Fibroblast of the aortic adventitia (primary cell): ENCODE measurements around the gene SLC27A2. TPM values are rescaled to one million over a fixed set of nuclear protein-coding genes. Genes with fewer than 3 reads are reported as not detected.
"Not testable (repeated sequence)": the region's sequence is repeated elsewhere in the genome, so short reads cannot be mapped to it uniquely, and the experiment has no call there.

Experiments used
- DNase-seq: peaks from one replicate; pipeline ENCODE4 v3.0.0-alpha.2; 2010; ENCODE audit warnings: low read depth
- H3K4me3 ChIP-seq: 2 replicates; pipeline ENCODE4 v1.5.1; 2011; ENCODE audit warnings: low read depth, mild to moderate bottlenecking, control low read depth, low read length, moderate library complexity
- CTCF ChIP-seq: IDR thresholded peaks from 2 replicates; pipeline ENCODE4 v1.5.1; 2011; ENCODE audit warnings: mild to moderate bottlenecking, low read length, control low read depth, inconsistent platforms; ENCODE audit not compliant: insufficient read depth
- total RNA-seq: library from RNA; depleted of rRNA; stranded (reverse); fragments of >200 nt; gene quantifications from 2 replicates; pipeline ENCODE4 v1.2.3, GENCODE V29; 2012; ENCODE audit warnings: low replicate concordance

SLC27A2 gene
- total RNA-seq, 1 donor, result not detected

- H3K4me3 ChIP-seq, result no peak overlapping the region
- DNase-seq, result no peak
- no peak for TF ChIP-seq CTCF
These were observed 1.3 kb downstream of the SLC27A2 start for GRCh38 chr15:50183112-50183794.

- H3K4me3 ChIP-seq, result no peak overlapping the region
- no peak for TF ChIP-seq CTCF
- no peak for DNase-seq
These were observed 3.0 kb downstream of the SLC27A2 start for GRCh38 chr15:50184863-50185504.

GRCh38 chr15:50186090-50186489 is 4.1 kb downstream of the SLC27A2 start:
- TF ChIP-seq CTCF, result no peak
- no peak for DNase-seq

GRCh38 chr15:50186752-50187151 is 4.8 kb downstream of the SLC27A2 start:
- TF ChIP-seq CTCF, result no peak
- no peak overlapping the region for H3K4me3 ChIP-seq
- DNase-seq, result no peak

More at GRCh38 chr15:50186090-50186489, 4.1 kb downstream of the SLC27A2 start:
- no peak overlapping the region for H3K4me3 ChIP-seq

DNA sequence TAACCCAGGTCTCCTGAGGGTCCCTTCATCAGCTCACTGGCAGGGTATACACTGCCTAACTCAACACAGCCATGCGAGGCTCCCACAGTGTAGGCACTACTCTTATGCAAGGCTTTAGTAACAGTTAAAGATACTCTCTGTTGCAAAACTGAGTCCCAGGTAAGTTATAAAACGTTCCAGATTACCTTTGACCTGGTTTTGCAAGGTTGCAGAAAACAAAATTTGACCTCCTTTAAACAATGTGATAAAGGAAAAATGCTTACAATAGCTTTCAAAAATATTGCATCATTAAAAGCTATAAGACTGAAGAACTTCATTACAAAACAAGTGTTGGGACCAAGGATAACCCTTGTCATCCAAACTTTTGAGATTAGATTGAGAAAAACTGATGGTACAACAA is 5.5 kb downstream of the SLC27A2 start:
- no peak for TF ChIP-seq CTCF
- DNase-seq, result no peak

GRCh38 chr15:50187997-50188396 is 6.0 kb downstream of the SLC27A2 start:
- TF ChIP-seq CTCF, result no peak
- no peak overlapping the region for H3K4me3 ChIP-seq
- DNase-seq, result no peak

More for the DNA sequence above, 5.5 kb downstream of the SLC27A2 start:
- H3K4me3 ChIP-seq, result no peak overlapping the region

GRCh38 chr15:50188793-50189192 is 6.8 kb downstream of the SLC27A2 start:
- DNase-seq, H3K4me3 ChIP-seq: not testable (repeated sequence)
